Tibial nerve (tissue), 4 donors: Measurements from ENCODE around the gene TMEM185B.

Experiments used
- EP300 ChIP-seq, 2 donors: sonication (generic); formaldehyde crosslinking; IDR thresholded peaks; one replicate each; pipeline ENCODE4 v1.6.1; 2017; ENCODE audit warnings: antibody characterized with exemption in 2 of 2, mild to moderate bottlenecking in 1 of 2
- POLR2A ChIP-seq, 2 donors: fragments of 450-650 bp; IDR thresholded peaks; one replicate each; pipeline ENCODE4 v1.6.1; 2017; ENCODE audit warnings: antibody characterized with exemption in 2 of 2, mild to moderate bottlenecking in 2 of 2, moderate library complexity in 2 of 2
- TF ChIP-seq, protein P1 (sequence below), 5 experiments: fragments of 200-600 bp in 3 of 5; fragments of 450-650 bp in 2 of 5; sonication (generic) in 3 of 5; IDR thresholded peaks; one replicate each; pipeline ENCODE4 v1.5.1; 2016 to 2019; ENCODE audit warnings: antibody characterized with exemption in 5 of 5, mild to moderate bottlenecking in 3 of 5, moderate library complexity in 2 of 5

DNA sequence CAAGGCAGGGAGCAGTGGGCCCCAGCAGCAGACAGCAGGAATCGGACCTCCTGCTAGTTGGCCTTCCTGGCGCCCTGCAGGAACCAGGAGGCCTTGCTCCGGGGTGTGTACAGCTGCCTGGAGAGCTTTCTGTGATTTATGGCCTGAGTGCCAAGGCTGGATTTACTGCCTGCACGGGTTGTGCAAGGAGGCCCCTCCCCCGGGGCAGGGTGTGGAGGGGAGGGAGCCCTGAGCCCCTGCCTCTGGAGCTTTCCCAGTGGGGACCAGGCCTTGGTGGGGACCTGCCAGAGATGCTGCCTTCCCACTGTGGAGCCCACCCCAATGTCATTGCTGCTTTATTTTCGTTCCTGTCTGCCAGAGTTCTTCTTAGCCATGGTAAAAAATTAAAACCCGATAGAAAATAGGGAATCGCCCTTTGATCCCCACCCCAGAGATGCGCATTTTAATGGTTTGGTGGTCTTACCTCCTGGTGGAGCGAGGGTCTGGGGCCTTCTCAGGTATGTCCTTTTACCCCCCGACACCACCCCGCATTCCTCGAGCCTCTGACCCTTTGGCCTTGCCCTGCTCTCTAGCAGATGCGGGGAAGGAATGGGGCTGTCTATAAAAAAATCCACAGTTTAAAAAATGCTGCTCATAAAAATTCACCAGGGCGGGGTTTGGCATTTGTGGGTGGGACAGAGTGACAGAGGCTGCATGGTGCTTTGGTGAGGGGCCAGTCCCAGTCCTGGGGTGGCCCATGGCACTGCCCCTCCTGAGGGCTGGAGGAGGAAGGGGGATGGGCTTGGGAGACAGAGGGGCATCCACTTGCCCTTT is 22.5 kb upstream of the TMEM185B start:
- TF ChIP-seq, protein P1, sequence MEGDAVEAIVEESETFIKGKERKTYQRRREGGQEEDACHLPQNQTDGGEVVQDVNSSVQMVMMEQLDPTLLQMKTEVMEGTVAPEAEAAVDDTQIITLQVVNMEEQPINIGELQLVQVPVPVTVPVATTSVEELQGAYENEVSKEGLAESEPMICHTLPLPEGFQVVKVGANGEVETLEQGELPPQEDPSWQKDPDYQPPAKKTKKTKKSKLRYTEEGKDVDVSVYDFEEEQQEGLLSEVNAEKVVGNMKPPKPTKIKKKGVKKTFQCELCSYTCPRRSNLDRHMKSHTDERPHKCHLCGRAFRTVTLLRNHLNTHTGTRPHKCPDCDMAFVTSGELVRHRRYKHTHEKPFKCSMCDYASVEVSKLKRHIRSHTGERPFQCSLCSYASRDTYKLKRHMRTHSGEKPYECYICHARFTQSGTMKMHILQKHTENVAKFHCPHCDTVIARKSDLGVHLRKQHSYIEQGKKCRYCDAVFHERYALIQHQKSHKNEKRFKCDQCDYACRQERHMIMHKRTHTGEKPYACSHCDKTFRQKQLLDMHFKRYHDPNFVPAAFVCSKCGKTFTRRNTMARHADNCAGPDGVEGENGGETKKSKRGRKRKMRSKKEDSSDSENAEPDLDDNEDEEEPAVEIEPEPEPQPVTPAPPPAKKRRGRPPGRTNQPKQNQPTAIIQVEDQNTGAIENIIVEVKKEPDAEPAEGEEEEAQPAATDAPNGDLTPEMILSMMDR (IDR thresholded peaks at IDR 0.05) = no peak
- TF ChIP-seq EP300 (IDR thresholded peaks at IDR 0.05) = no peak
- TF ChIP-seq POLR2A (IDR thresholded peaks at IDR 0.05) = no peak
